Endothelial cell of umbilical vein (primary cell): ENCODE measurements around the gene PECR. TPM values are rescaled to one million over a fixed set of nuclear protein-coding genes. Genes with fewer than 3 reads are reported as not detected.

Experiments
- BruUV-seq: library from RNA; stranded (reverse); fragments of 400-500 nt; replicated peaks from 2 replicates; lab custom pipeline; 2021; lab: Mats Ljungman, UMichigan
- CTCF ChIA-PET: fragments of 300-600, 350-600 bp; sonication (Branson Sonifier 250); formaldehyde crosslinking; loops from one replicate; lab custom pipeline; 2021; ENCODE audit warnings: antibody characterized with exemption, inconsistent platforms; lab: Charles Lee
- POLR2A ChIA-PET: fragments of 300-600, 350-600 bp; sonication (Branson Sonifier 250); formaldehyde crosslinking; loops from one replicate; lab custom pipeline; 2021; ENCODE audit warnings: antibody characterized with exemption, inconsistent platforms; lab: Charles Lee
- DNase-seq: peaks from one replicate; pipeline ENCODE4 v3.0.0-alpha.2; 2011; ENCODE audit warnings: low read depth, low spot score
- FAIRE-seq: peaks from 2 replicates; lab custom pipeline; 2011; peaks lifted over from hg19 to GRCh38; lab: Jason Lieb, UNC
- H2AFZ ChIP-seq: 2 replicates; pipeline ENCODE4 v1.6.0; 2012; ENCODE audit warnings: low read depth, low read length, control low read depth, inconsistent platforms
- H3K27ac ChIP-seq: 2 replicates; pipeline ENCODE4 v1.5.1; 2011; ENCODE audit warnings: low read depth, mild to moderate bottlenecking, control low read depth, low read length, moderate library complexity; ENCODE audit not compliant: insufficient read depth
- H3K27me3 ChIP-seq, 2 experiments: 2 replicates each; pipeline versions ENCODE4 v1.6.0 to v1.6.1; 2011; ENCODE audit warnings: low read length in 2 of 2, mixed read lengths in 1 of 2; ENCODE audit not compliant: control insufficient read depth in 2 of 2, insufficient read depth in 2 of 2
- H3K36me3 ChIP-seq, 2 experiments: 2 replicates in 1 of 2; 3 replicates in 1 of 2; pipeline ENCODE4 v1.5.1; 2011; ENCODE audit warnings: low read length in 2 of 2, mild to moderate bottlenecking in 1 of 2, moderate library complexity in 1 of 2; ENCODE audit not compliant: control insufficient read depth in 2 of 2, insufficient read depth in 2 of 2; ENCODE audit errors: extremely low read depth in 1 of 2
- H3K4me1 ChIP-seq: 3 replicates; pipeline ENCODE4 v1.5.1; 2011; ENCODE audit warnings: mild to moderate bottlenecking, low read length; ENCODE audit not compliant: control insufficient read depth, insufficient read depth; ENCODE audit errors: extremely low read depth
- H3K4me2 ChIP-seq: 2 replicates; pipeline ENCODE4 v1.6.1; 2011; ENCODE audit warnings: low read length, control low read depth, mixed read lengths; ENCODE audit not compliant: insufficient read depth
- H3K4me3 ChIP-seq, 3 experiments: fragments of 200-600 bp in 1 of 3; sonication (generic), shearing (Covaris generic) in 1 of 3; replicated peaks in 1 of 3; 2 replicates each; pipeline ENCODE4 v1.5.1; 2011 to 2016; ENCODE audit warnings: control low read depth in 3 of 3, low read length in 3 of 3, mild to moderate bottlenecking in 2 of 3, inconsistent platforms in 1 of 3, low read depth in 1 of 3, moderate library complexity in 1 of 3; ENCODE audit not compliant: insufficient read depth in 1 of 3
- H3K79me2 ChIP-seq: 2 replicates; pipeline ENCODE4 v1.6.0; 2012; ENCODE audit warnings: low read length, inconsistent platforms; ENCODE audit not compliant: control insufficient read depth, insufficient read depth
- H3K9ac ChIP-seq: replicated peaks from 2 replicates; pipeline ENCODE3; 2011; ENCODE audit warnings: low read length, control low read depth; ENCODE audit not compliant: insufficient read depth; ENCODE audit errors: extremely low read depth
- H3K9me1 ChIP-seq: replicated peaks from 3 replicates; pipeline ENCODE4 v1.6.0; 2011; ENCODE audit warnings: mild to moderate bottlenecking, low read length; ENCODE audit not compliant: control insufficient read depth, insufficient read depth; ENCODE audit errors: extremely low read depth
- H3K9me3 ChIP-seq: replicated peaks from 2 replicates; pipeline ENCODE4 v1.5.1; 2012; ENCODE audit warnings: low read length, inconsistent platforms; ENCODE audit not compliant: control insufficient read depth, insufficient read depth
- H4K20me1 ChIP-seq: replicated peaks from 2 replicates; pipeline ENCODE3; 2011; ENCODE audit warnings: mild to moderate bottlenecking, low read length; ENCODE audit not compliant: control insufficient read depth, insufficient read depth; ENCODE audit errors: extremely low read depth
- CTCF ChIP-seq, 2 donors: IDR thresholded peaks; 1 replicate in 1 of 2; 2 replicates in 1 of 2; pipeline ENCODE4 v1.5.1; 2011; ENCODE audit warnings: low read length in 2 of 2, mild to moderate bottlenecking in 2 of 2, moderate library complexity in 2 of 2, control low read depth in 1 of 2, inconsistent platforms in 1 of 2, low read depth in 1 of 2; ENCODE audit not compliant: insufficient read depth in 1 of 2; ENCODE audit errors: extremely low read depth in 1 of 2
- FOS ChIP-seq: IDR thresholded peaks from 2 replicates; pipeline ENCODE4 v1.6.1; 2011; ENCODE audit warnings: mild to moderate bottlenecking, low read length, moderate library complexity, borderline replicate concordance; ENCODE audit not compliant: insufficient read depth
- JUN ChIP-seq: IDR thresholded peaks from 2 replicates; pipeline ENCODE4 v1.6.1; 2011; ENCODE audit warnings: borderline replicate concordance, low read depth; ENCODE audit not compliant: insufficient read length, insufficient read depth
- MYC ChIP-seq: IDR thresholded peaks from one replicate; pipeline ENCODE4 v1.6.1; 2011; ENCODE audit warnings: mild to moderate bottlenecking, low read depth, low read length
- POLR2A ChIP-seq: IDR thresholded peaks from 2 replicates; pipeline ENCODE4 v1.6.1; 2012; ENCODE audit warnings: low read depth, mild to moderate bottlenecking, control low read depth, low read length
- dilution Hi-C: fragments of 300-500 bp; cut with MboI; formaldehyde crosslinking; loops from one replicate; pipeline ENCODE4 v1.15.0; 2019; ENCODE audit warnings: low sequenced_read_pairs; ENCODE audit not compliant: extremely low pct_ligation_motif_present
- intact Hi-C: fragments of 100-400 bp; cut with micrococcal nuclease; formaldehyde crosslinking; loops from one replicate; pipeline ENCODE4 v1.10.0; 2022
- polyA plus RNA-seq, 4 experiments: library from polyadenylated mRNA; depleted of rRNA in 3 of 4; stranded (reverse) in 3 of 4; unstranded in 1 of 4; fragments of >200 nt; gene quantifications; 2 replicates each; pipeline versions ENCODE4 v1.2.1 to v1.2.3, GENCODE V29; 2011 to 2012; ENCODE audit warnings: missing spikeins in 1 of 4
- total RNA-seq: library from RNA; stranded (reverse); gene quantifications from 2 replicates; pipeline ENCODE4 v1.2.3, GENCODE V29; 2021

Gene PECR
- total and polyA plus RNA-seq, 2 donors (not counting 3 experiments of a cell fraction or from before 2014, with no cell fraction given), result 4.1 to 6.2 TPM

DNA sequence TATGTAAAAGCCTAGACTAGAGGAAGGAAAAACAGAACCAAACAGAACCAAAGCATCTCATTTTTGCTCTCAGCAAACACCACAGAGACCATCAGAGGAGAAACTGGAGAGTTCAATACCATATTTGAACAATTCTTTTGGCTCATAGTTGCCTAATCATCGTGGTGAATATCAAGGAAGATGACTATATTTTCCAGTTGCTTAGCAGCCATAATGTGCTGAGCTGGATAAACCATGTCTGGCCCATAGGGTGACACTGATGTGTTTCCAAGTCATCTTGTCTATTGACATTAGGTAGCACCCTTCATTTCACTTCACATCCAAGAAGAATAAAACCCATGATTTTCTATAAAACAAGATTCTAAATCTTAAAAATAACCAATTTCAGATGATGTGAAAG lies 21.6 kb upstream of the PECR start:
- ChIA-PET POLR2A (no interaction called here), CTCF (interaction anchor here (1.3 kb wide), 1 partner anchor 19 kb away, joined by 3 read pairs; no protein-coding TSS in a partner anchor)
- H3K4me2 ChIP-seq, result no peak overlapping the region
- DNase-seq, result no peak
- FAIRE-seq, result no peak
- TF ChIP-seq POLR2A (no peak), MYC (no peak)
- H2AFZ ChIP-seq, result no peak overlapping the region
- H3K9me3 ChIP-seq, result no peaks in the 10 kb centered on the region
- intact Hi-C loops (no loop called here), dilution Hi-C loops (no loop called here)
- no peak overlapping the region for H3K9ac ChIP-seq
- no peaks in the 10 kb centered on the region for H3K9me1 ChIP-seq
- peaks cover under 1% of the 10 kb centered on the region for H3K4me1 ChIP-seq
- H4K20me1 ChIP-seq, result no peaks in the 10 kb centered on the region
- no peaks in the 10 kb centered on the region for H3K36me3 ChIP-seq
- H3K79me2 ChIP-seq, result no peaks in the 10 kb centered on the region
- peaks cover 7 to 23% of the 10 kb centered on the region in 2 experiments for H3K27me3 ChIP-seq
- BruUV-seq, result no TSS peak
- no peak overlapping the region for H3K4me3 ChIP-seq
- H3K27ac ChIP-seq, result no peak overlapping the region

- DNase-seq (no peak), FAIRE-seq (no peak)
- Histone ChIP-seq H3K27ac (no peak overlapping the region), H3K4me1 (no peaks in the 10 kb centered on the region), H3K9me3 (no peaks in the 10 kb centered on the region), H3K79me2 (no peaks in the 10 kb centered on the region), H3K27me3 (peaks cover 12 to 23% of the 10 kb centered on the region in 2 experiments), H2AFZ (no peak overlapping the region), H3K4me3 (no peak overlapping the region), H3K9ac (no peak overlapping the region), H3K36me3 (no peaks in the 10 kb centered on the region), H3K9me1 (no peaks in the 10 kb centered on the region), H4K20me1 (no peaks in the 10 kb centered on the region), H3K4me2 (no peak overlapping the region)
- POLR2A ChIA-PET, result no interaction called here
- intact Hi-C loops, result no loop called here
- CTCF ChIA-PET, result interaction anchor here (1.0 kb wide), 1 partner anchor 9 kb away, joined by 3 read pairs; no protein-coding TSS in a partner anchor
- dilution Hi-C loops, result no loop called here
- BruUV-seq, result no TSS peak
- TF ChIP-seq JUN (no peak), CTCF (IDR thresholded peaks at IDR 0.05; ENCODE audit: extremely low read depth in 1 of 2, insufficient read depth in 1 of 2, low read depth in 1 of 2, low read length in 2 of 2) (no peak), POLR2A (no peak), FOS (no peak)
Observed at GRCh38 chr2:216101109-216101508, 19.5 kb upstream of the PECR start.
